Ishikawa (cell line): ENCODE results near the gene ABCB11.

Experiments
- CEBPB ChIP-seq: IDR thresholded peaks from 2 replicates; pipeline ENCODE4 v1.6.1; 2012
- CREB1 ChIP-seq: IDR thresholded peaks from 2 replicates; pipeline ENCODE4 v1.6.1; 2012; ENCODE audit warnings: low read depth
- EGR1 ChIP-seq: IDR thresholded peaks from 2 replicates; pipeline ENCODE4 v1.6.1; 2012
- EP300 ChIP-seq: IDR thresholded peaks from 2 replicates; pipeline ENCODE4 v1.6.1; 2012; ENCODE audit warnings: borderline replicate concordance
- FOXM1 ChIP-seq: IDR thresholded peaks from 2 replicates; pipeline ENCODE4 v1.6.1; 2012; ENCODE audit warnings: low read depth, borderline replicate concordance
- NFIC ChIP-seq: IDR thresholded peaks from 2 replicates; pipeline ENCODE4 v1.6.1; 2012
- RAD21 ChIP-seq: IDR thresholded peaks from 2 replicates; pipeline ENCODE4 v1.6.1; 2012; ENCODE audit warnings: low read depth
- TAF1 ChIP-seq: IDR thresholded peaks from 2 replicates; pipeline ENCODE4 v1.6.1; 2012; ENCODE audit warnings: low read depth, mild to moderate bottlenecking
- TCF12 ChIP-seq: IDR thresholded peaks from 2 replicates; pipeline ENCODE4 v1.6.1; 2012; ENCODE audit warnings: low read depth
- TEAD4 ChIP-seq: IDR thresholded peaks from 2 replicates; pipeline ENCODE4 v1.6.1; 2012
- USF1 ChIP-seq: IDR thresholded peaks from 2 replicates; pipeline ENCODE4 v1.6.1; 2012
- YY1 ChIP-seq: IDR thresholded peaks from 2 replicates; pipeline ENCODE4 v1.6.1; 2012; ENCODE audit warnings: low read depth
- ZBTB7A ChIP-seq: IDR thresholded peaks from 2 replicates; pipeline ENCODE4 v1.6.1; 2012; ENCODE audit warnings: low read depth
- TF ChIP-seq, protein P1 (sequence below): IDR thresholded peaks from 2 replicates; pipeline ENCODE4 v1.6.1; 2012
- TF ChIP-seq, protein P2 (sequence below): IDR thresholded peaks from 2 replicates; pipeline ENCODE4 v1.6.1; 2012; ENCODE audit warnings: low read depth, mild to moderate bottlenecking

Gene ABCB11

DNA sequence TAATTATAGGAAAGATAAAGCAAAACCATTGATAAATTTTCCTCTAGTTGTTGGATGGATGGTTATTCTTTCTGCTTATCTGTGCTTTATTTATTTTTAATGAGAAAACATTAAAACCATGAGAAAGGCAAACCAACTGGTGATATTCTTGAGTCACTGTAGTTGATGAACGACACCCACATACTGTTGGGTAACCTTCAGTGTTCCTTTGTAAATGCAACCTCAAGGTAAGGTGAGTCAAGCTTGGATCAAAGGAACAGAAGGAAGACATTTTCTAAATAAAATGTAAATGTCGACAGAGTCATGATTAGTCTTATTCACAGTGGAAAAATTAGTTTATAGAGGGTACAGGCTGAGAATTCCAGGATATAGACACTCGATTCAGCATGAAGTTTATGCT is 12.7 kb downstream of the ABCB11 start:
- TF ChIP-seq TCF12 = no peak
- no peak for TF ChIP-seq USF1
- TF ChIP-seq, protein P1, sequence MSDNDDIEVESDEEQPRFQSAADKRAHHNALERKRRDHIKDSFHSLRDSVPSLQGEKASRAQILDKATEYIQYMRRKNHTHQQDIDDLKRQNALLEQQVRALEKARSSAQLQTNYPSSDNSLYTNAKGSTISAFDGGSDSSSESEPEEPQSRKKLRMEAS = no peak
- TF ChIP-seq EP300 = no peak
- TF ChIP-seq CREB1 = no peak
- no peak for TF ChIP-seq RAD21
- TF ChIP-seq, protein P2, sequence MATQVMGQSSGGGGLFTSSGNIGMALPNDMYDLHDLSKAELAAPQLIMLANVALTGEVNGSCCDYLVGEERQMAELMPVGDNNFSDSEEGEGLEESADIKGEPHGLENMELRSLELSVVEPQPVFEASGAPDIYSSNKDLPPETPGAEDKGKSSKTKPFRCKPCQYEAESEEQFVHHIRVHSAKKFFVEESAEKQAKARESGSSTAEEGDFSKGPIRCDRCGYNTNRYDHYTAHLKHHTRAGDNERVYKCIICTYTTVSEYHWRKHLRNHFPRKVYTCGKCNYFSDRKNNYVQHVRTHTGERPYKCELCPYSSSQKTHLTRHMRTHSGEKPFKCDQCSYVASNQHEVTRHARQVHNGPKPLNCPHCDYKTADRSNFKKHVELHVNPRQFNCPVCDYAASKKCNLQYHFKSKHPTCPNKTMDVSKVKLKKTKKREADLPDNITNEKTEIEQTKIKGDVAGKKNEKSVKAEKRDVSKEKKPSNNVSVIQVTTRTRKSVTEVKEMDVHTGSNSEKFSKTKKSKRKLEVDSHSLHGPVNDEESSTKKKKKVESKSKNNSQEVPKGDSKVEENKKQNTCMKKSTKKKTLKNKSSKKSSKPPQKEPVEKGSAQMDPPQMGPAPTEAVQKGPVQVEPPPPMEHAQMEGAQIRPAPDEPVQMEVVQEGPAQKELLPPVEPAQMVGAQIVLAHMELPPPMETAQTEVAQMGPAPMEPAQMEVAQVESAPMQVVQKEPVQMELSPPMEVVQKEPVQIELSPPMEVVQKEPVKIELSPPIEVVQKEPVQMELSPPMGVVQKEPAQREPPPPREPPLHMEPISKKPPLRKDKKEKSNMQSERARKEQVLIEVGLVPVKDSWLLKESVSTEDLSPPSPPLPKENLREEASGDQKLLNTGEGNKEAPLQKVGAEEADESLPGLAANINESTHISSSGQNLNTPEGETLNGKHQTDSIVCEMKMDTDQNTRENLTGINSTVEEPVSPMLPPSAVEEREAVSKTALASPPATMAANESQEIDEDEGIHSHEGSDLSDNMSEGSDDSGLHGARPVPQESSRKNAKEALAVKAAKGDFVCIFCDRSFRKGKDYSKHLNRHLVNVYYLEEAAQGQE = no peak
- TF ChIP-seq YY1 = no peak
- TF ChIP-seq EGR1 = no peak
- TF ChIP-seq NFIC = no peak
- TF ChIP-seq TEAD4 = no peak
- no peak for TF ChIP-seq FOXM1
- TF ChIP-seq CEBPB = no peak
- TF ChIP-seq ZBTB7A = no peak

DNA sequence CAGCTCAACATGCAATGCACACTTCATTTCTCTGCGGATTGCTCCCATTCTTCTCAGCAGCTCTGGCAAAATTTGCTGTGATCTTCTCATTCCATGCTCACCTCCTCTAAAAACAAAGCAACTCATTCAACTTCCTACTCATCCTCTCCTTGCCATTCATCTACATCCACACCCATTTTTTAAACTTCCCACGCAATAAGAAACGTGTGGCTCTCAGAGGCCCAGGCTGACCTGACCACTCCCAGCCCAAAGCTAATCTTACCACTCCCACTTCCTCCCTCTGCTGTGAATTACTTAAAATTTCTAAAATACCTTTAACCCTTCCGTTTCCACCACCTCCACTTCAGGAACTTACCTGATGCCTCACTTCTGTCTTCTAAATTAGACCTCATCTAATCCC is 15.2 kb downstream of the ABCB11 start:
- no peak for TF ChIP-seq CREB1

DNA sequence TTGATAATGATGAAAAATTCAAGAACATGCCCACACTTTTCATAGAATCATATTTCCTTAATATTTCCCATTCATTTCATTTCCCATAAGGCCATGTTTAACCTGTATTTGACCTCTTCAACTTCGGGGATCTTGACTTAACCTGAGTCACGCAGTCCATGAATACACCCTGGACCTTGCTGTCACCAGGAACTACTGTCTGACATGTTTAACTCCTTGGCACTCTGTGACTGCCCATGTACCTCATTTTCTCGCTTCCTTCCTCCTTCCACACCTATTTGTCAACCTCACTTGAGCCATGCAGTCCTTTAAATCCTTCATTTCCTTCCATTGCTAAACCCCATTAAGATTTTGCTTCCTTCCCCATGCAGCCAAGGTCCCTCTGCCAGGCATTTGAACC is 16.3 kb downstream of the ABCB11 start:
- TF ChIP-seq ZBTB7A (no peak), USF1 (no peak), EP300 (no peak), YY1 (no peak), EGR1 (no peak), TCF12 (no peak), TAF1 (no peak), TEAD4 (no peak), RAD21 (no peak), CEBPB (no peak), CREB1 (no peak), NFIC (no peak), FOXM1 (no peak)
- TF ChIP-seq, protein P1 = no peak
- TF ChIP-seq, protein P2 = no peak

DNA sequence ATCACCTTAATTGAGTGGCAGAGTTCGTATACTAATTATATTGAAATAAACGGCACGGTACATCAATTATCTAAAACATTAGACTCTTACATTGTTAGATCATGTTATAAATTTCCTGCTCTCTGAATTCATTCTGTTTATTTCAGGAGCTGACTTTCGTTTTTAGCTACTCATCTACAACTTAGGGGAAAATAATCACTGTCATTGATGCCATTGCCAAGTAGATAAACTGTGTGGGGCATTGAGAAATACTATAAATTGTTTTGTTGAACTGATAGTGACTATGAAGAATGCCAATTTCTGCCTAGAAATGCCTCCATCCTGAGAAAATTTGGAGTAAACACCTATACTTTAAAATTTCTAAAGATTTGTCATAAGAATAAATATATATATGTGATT is 17.5 kb downstream of the ABCB11 start:
- TF ChIP-seq NFIC (no peak), TEAD4 (no peak), FOXM1 (no peak), EP300 (no peak), USF1 (no peak), RAD21 (no peak), EGR1 (no peak), CEBPB (no peak), TCF12 (no peak), ZBTB7A (no peak), CREB1 (no peak), YY1 (no peak), TAF1 (no peak)
- TF ChIP-seq, protein P2 = no peak
- TF ChIP-seq, protein P1 = no peak
